LoVo (cell line): ENCODE results near the gene RGPD8.
"Not testable (repeated sequence)": the region's sequence is repeated elsewhere in the genome, so short reads cannot be mapped to it uniquely, and the experiment has no call there.

Source experiments
- DNase-seq: peaks from one replicate; pipeline ENCODE4 v3.0.0-alpha.2; 2016; ENCODE audit warnings: low spot score

RGPD8 gene

DNA sequence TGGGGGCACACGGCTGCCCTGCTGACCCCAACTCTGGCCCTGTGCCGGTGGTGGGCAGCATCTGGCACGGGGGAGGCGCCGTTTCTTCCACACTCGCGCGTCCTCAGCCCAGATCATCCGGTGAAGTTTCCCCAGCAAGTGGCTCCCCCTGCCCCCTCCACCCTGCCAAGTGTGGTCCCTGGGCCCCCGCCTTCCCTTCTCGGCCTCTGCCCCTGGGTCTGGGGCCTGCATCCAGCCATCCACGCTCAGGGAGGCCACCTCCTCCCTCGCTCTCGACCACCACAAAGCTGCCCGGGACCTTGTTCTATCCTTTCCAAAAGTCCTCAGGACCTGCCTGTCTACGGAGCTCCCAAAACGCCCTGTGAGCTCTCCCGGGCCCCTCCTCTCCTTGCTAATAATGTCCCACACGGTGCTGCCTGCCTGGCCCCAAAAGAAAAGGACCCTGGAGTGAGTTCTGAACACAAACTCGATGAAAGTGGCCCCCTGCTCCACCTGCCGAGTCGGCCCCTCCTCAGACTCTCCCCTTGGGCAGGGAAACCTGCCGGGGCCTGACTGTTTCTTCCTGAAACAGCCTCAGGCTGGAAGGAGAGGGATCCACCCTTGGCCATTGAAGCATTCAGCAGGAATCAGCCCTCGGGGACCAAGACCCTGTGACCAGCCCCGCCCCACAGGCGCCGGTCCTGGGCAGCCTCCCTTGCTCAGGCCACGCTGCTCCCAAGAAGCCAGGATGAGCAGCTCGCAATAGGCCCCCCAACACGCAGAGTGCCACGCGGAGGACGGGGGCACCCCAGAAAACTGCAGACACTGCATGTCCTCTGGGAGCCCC is 1.7 kb upstream of the RGPD8 start:
- not testable (repeated sequence) for DNase-seq

DNA sequence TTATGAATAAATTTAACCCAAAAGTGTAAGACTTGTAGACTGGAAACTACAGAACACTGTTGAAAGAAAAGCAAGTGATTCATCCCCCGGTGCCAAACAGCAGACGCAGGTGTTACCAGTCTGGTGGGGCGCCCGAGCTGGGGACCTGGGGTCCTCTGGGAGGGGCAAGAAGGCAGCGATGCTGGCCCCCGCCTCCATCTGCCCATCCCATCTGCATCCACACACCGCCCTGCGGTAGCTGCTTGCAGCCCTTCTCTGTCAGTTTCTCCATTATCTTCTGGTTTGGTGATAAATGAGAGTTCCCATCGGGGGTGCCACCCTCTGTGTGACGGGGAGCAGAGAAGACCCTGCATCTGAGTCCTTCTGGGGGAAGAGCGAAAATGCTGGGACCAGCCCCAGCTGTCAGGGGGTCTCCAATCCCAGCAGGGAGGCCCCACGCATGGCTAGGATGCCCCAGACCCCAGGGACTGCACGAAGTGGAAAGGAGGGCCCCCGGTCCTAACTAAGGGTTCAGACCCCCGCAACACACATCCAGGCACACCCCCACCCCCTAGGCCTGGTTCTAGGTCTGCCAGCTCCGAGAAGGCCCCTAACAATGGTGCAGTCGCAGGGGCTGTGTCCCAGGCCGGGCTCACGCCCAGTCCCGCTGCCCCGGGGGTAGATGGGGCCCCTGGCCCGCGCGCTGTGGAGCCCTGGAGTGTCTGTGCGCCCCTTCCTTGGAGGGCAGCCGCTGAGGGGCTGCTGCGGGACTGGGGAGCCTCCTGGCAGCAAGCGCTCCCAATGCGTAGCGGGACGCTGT is 686 bp upstream of the RGPD8 start:
- no peak for DNase-seq

DNA sequence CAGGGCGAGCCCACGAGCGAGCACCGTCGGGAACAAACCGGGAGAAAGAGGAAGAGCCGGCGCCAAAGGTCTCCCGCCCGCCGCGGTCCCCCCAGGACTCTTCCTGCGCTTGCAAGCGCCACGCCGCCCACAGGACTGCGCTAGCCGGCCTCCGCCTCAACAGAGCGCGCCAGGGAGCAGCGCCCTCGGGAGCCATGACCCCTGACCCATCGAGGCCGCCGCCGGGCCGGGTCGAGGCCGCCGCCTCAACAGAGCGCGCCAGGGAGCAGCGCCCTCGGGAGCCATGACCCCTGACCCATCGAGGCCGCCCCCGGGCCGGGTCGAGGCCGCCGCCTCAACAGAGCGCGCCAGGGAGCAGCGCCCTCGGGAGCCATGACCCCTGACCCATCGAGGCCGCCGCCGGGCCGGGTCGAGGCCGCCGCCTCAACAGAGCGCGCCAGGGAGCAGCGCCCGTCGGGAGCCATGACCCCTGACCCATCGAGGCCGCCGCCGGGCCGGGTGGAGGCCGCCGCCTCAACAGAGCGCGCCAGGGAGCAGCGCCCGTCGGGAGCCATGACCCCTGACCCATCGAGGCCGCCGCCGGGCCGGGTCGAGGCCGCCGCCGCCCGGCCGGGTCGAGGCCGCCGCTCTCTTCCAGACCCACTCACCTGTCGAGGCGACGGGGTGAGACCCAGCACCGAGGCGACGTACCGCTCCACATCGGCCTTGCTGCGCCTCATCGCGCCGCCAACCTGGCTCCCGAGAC is 538 bp downstream of the RGPD8 start:
- DNase-seq: not testable (repeated sequence)

DNA sequence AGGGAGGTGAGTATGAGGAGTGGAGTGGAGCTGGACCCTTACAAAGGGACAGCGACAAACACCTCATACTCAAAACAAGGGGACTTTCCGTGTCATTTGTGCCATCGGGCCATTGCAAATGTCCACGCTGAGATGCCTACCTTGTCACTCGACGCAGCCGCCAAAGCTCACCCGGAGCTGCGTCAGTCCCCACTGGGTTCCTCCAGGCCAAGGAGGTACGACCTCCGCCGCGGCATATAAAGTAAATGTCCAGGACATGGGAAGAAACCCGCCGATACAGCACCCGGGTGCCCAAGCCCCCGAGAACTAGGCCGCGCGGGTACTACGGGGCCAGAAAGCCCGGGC is 1.1 kb downstream of the RGPD8 start:
- DNase-seq: not testable (repeated sequence)

DNA sequence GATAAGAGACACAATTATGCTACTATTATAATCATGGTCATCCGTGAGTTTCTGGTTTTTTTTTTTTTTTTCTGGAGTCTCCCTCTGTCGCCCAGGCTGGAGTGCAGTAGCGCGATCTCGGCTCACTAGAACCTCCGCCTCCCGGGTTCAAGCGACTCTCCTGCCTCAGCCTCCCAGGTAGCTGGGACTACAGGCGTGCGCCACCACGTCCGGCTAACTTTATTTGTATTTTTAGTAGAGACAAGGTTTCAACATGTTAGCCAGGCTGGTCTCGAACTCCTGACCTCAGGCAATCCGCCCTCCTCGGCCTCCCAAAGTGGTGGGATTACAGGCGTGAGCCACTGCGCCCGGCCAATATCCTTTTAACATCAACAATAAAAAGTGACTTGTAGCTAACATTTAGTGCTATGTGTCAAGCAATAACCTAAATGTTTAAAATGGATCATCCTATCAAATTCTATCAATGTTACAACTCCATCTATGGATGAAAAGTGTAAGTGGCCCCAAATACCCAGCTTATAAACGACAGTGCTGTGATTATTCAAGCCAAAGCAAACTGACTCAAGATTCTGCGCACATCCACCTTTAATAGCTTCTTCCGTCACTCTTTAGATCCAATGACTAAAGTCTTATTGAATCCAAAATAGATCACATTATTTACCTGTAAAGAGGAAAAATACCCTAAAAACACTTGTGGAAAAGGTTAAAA is 1.7 kb downstream of the RGPD8 start:
- not testable (repeated sequence) for DNase-seq

DNA sequence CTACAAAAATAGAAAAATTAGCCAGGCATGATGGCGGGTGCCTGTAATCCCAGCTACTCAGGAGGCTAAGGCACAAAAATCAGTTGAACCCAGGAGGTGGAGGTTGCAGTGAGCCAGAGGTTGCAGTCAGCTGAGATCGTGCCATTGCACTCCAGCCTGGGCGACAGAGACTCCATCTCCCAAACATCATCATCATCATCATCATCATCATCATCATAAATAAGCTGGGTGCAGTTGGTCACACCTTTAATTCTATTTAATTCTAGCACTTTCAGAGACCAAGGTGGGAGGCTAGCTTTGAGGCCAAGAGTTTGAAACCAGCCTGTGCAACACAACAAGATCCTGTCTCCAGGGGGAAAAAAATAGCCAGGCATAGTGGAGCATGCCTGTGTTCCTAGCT is 8.9 kb downstream of the RGPD8 start:
- DNase-seq: not testable (repeated sequence)

DNA sequence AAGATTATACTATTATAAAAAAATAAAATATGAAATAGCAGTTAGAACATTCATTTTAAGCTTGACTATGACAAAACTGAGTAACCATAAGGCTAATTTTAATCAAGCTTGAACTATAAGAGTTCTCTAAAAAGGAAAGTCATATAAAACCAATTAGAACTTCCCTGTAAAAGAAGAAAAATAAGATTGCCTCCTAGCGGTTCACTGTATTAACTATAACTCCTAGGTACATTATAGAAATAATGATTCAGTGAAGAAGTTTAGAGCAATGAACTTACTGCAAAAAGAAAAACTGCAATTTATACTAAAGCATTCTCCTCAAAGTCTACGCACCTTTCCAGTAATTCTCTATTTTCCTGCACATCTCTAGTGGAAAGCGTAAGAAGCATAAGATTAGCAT is 16.6 kb downstream of the RGPD8 start:
- DNase-seq: not testable (repeated sequence)

DNA sequence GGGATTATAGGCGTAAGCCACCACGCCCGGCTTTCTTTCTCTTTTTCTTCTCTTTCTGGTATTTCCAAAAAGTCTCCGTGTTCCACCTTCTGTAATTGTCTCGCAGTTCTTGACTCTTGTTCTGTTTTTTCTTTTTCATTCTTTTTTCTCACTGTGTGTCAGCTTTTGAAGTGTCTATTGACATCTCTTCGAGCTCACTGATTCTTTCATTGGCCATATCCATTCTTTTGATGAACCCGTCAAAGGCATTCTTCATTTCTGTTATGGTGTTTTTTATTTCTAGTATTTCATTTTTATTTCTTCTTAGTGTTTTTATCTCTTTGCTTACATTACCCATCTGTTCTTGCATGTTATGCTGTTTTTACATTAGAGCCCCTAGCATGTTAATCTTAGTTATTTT is 73.4 kb downstream of the RGPD8 start:
- not testable (repeated sequence) for DNase-seq

DNA sequence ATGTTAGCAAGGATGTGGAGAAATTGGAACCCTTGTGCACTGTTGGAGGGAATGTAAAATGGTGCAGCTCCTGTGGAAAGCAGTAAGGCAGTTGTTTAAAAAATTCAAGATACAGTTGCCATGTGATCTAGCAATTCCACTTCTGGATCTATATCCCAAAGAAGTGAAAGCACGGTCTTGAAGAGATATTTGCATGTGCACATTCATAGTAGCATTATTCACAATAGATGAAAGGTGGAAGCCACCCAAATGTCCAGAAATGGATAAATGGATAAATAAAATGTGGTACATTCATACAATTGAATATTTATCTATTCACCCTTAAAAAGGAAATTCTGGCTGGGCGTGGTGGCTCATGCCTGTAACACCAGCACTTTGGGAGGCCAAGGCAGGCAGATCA is 79.1 kb downstream of the RGPD8 start:
- DNase-seq: not testable (repeated sequence)

DNA sequence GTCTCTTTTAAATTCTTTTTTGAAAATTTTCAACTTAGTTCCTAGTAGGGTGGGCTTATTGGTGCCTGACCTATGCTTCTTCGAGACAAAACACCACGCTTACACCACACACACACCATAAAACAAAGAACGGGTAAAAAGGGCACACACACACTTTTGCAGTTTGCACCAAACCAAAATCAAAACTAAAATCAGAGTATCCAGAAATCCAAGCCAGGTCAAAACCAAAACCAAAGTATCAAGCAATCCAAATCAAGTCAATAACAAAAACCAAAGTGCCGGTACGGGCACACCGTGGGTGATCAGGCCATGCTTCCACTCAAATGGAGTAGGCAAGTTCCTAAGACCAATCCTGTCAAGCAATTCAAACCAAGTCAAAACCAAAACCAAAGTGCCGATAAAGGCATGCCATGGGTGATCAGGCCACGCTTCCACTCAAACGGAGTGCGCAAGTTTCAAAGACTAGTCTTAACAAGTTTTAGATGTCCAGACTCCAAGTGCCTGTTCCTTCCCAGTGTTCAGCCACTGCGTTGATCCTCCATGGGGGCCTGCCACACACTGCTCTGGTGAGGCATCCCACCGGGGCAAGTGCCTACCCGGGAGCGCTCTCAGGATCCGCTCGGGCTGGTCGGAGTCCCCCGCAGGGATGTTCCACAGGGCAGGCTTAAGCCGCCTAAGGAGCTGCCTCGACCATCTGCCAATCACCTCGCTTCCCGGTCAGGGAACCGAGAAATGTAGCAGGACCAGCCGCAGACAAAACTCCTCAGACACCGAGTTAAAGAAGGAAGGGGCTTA is 80.4 kb downstream of the RGPD8 start:
- DNase-seq: not testable (repeated sequence)

DNA sequence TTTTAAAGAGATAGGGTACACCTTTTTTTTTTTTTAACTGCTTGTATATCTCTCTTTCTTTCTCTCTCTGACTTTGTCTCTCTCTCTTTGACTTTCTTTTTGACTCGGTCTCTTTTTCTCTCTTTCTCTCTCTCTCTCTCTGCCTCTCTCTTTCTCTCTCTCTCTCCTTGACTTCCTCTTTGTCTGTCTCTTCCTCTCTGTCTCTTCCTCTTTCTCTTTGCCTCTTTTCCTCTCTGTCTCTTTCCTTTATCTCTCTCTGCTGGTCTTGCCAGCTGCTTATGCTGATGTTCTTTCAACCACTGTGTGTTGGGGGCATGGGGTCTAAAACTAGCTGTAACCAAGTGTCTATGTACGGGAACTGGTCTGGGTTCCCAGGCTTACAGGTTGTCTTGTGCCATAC is 81.2 kb downstream of the RGPD8 start:
- DNase-seq: not testable (repeated sequence)

DNA sequence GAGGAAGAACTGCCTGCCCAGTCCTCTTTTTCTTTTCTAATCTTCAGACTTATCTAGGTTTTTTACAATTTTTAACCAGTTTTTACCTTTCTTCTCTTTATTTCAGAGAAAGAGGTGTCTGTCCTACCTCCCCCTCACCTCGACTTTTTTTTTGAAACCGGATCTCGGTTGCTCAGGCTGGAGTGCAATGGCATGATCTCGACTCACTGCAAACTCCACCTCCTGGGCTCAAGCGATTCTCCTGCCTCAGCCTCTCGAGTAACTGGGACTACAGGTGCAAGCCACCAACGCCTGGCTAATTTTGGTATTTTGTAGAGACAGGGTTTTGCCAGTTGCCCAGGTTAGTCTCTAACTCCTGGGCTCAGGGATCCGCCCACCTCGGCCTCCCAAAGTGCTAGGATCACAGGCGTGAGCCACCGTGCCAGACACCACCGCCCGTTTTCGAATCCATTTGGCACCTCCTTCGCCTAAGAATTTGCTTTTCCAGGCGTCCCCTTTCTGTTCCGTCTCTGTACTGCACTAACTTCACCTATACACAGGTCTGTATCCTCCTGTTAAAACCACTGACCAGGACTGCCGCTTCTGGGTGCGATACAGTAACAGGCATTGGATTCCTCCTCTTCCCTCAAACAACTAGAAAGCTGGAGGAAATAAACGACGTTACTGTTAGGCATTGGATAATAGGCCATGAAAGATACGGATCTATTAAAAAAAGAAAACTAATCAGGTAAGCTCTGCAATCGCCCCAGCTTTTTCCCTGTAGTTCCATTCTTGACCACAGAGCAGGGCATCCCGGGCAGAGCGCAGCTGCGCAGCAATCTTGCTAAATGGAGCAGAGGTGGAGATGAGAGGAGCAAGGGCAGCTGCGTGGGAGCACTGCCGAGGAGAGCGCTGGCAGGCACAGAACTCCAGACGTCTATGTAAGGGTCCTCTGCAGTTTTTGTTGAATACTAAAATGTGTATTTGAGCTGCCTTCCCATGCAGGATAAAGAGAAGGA is 88.1 kb downstream of the RGPD8 start:
- no peak for DNase-seq

DNA sequence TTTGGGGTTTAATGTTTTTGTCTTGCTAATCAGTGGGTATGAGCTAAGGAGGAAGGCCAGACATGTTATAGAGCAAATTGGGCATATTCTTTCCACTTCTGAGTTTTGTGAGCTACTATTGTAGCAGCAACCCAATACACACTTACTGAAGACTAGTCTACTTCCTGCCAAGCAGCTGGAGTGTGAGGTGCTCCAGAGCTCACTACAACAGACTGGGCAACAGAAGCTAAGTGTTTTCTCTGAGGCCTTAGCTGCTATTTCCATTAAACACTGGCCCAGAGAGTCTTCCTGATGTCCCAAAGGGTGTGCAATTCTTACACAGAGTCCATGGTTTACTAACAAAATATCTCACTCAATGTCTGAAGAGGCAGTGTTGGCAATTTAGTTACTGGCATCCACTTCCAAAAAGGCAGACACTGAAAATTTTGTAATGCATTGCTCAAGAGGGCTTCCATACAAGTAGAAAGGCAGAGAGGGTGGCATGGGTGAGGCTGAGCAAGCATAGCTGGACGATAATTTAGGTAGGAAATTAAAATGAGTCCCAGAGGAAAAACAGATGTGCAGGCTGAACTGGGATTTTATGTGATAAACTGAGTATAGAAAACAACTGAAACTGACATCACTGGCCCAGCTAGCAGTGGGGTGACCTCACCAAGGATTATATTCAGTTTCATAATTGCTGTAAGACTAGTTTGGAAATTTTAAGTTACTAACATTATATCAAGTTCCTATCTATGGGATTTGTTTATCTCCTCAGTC is 89.4 kb downstream of the RGPD8 start:
- DNase-seq: no peak

DNA sequence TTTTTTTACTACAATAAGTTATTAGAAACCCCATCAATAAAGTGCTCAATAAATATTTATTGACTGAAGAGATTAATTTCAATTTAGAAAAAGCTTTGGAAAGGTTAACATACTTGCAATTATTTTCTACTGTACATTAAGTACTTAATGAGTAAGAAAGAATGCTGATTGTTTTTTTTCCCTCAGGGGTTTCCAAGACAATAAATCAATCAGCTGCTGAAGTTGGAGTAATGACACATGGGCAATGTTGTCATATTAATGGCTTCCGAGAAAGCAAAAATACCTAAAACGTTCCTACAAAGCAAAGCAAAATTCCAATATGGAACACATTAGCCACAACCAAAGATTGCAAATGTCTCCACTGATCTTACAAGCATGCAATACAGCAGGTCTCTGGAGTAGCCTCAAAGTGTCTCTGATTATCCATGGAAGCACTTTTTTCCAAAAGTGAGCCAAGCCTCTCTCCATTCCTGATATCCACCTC is 91.3 kb downstream of the RGPD8 start:
- no peak for DNase-seq

DNA sequence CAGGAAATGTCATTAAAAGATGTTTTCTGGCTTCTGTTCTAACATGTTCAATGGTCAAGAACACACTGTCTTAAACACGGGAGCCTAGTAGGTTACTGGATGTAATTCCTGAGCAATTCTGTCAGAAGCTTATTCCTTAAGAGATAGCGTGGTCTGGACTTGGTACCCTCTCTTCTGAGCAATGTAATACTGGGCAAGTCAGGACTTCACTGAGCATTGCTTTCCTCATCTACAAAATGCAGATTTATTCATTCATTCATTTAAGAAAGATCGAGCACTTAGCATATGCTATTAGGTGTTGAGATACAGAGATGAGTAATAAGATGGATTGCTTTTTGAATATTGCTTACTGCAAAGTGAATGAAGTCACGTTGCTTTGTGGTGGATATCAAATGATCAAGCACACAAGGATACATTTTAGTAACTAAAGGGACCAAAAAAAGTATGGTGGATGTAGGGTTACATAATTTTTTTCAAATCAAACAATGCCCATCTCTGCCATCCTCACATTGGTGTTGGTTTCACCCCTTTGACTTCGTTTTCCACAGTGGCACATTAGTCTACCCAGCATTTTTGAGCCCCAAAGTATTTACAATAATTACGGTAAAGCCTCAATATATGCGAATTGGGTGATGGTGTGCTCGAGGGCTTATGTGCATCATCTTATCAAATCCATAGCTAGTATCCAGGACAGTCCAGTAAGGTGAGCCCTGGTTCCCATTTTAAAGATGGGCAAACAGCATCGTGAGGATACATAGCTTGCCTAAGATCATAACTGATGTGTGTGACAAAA is 92.8 kb downstream of the RGPD8 start:
- no peak for DNase-seq

DNA sequence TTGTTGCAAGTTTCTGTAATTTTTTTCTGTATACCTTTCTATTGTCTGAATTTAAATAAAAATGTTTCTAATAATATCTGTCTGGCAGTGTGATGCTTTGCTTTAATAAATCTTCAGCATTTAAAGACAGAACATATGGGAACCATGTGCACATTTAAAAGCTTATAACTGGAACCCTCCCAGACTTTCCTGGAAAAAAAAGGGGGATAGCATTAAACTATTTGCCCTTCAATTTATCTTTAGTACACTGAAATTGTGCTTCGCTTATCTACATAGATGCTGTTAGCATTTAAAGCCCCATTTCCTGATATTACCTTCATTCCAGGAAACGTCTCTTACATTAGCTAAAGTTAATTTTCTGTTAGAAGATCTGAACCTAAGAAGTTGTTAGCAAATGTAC is 93.5 kb downstream of the RGPD8 start:
- DNase-seq: no peak

DNA sequence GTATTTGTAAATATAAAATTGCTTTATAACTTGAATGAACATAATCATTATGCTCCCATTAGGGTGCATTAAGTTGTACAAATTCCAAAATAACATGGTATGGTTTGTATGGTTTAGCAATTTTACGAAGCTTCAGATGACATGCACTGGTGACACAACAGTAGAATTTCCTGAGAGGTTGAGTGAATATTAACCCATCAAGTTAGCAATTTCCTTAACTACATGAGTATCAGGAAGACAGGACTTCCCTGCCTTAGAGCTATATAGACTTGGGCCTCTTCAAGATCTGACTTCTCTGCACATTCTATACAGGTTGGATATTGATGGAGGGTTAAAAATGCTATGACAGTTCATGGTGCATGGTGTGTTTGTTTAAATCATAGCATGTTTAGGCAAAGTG is 97.8 kb downstream of the RGPD8 start:
- no peak for DNase-seq

DNA sequence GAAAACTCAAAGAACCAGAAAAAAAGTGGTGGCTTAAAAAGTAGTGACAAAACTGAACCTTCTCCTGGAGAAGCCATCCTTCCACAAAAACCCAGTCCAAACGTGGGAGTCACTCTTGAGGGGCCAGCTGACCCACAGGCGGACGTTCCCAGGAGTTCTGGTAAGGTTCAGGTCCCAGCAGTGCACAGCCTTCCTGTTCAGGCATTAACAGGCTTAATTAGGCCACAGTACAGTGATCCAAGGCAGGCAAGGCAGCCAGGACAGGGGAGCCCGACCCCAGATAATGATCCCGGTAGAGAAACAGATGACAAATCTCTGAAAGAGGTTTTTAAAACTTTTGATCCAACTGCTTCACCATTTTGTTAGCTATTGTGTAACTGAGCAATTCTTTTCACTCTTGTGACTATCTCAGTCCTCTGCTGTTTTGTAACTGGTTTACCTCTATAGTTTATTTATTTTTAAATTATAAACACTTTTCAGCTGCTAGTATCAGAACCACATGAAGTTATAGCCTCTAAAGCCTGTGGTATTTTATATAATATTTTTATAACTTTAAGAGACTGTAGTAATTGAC is 101.2 kb downstream of the RGPD8 start:
- no peak for DNase-seq
